Activated CD4-positive, alpha-beta T cell treated with anti-CD3 and anti-CD28 coated beads for 36 hours (primary cell): ENCODE results near the gene MYBPC2. TPM values are rescaled to one million over a fixed set of nuclear protein-coding genes. Genes with fewer than 3 reads are reported as not detected.
"Not testable (repeated sequence)": the region's sequence is repeated elsewhere in the genome, so short reads cannot be mapped to it uniquely, and the experiment has no call there.

Source experiments
- ATAC-seq: fragments of 200-7000 bp; cut with Tn5 transposase; one replicate; pipeline ENCODE4 v1.10.0; 2021; ENCODE audit warnings: mild to moderate bottlenecking, moderate library complexity
- CTCF ChIA-PET: fragments of 350-600 bp; sonication (Branson Sonifier 250); formaldehyde crosslinking; loops from one replicate; lab custom pipeline; 2021; ENCODE audit warnings: antibody characterized with exemption; lab: Charles Lee
- POLR2A ChIA-PET: fragments of 350-600 bp; sonication (Branson Sonifier 250); formaldehyde crosslinking; loops from one replicate; lab custom pipeline; 2021; ENCODE audit warnings: antibody characterized with exemption, inconsistent platforms; lab: Charles Lee
- DNase-seq: peaks from one replicate; pipeline ENCODE4 v3.0.0-alpha.2; 2020
- H3K27ac Mint-ChIP-seq: one replicate; pipeline ENCODE4 v1.8.0; 2021; ENCODE audit warnings: mixed read lengths
- H3K27me3 Mint-ChIP-seq: one replicate; pipeline ENCODE4 v1.8.0; 2021; ENCODE audit warnings: mixed read lengths
- H3K36me3 Mint-ChIP-seq: one replicate; pipeline ENCODE4 v1.8.0; 2021; ENCODE audit warnings: low read depth, mixed read lengths
- H3K4me1 Mint-ChIP-seq: one replicate; pipeline ENCODE4 v1.8.0; 2021; ENCODE audit warnings: mixed read lengths
- H3K4me3 Mint-ChIP-seq: one replicate; pipeline ENCODE4 v1.8.0; 2021; ENCODE audit warnings: mild to moderate bottlenecking, moderate library complexity, mixed read lengths
- H3K9me3 Mint-ChIP-seq: one replicate; pipeline ENCODE4 v1.8.0; 2021; ENCODE audit warnings: low read depth, mixed read lengths
- intact Hi-C, 2 experiments: fragments of 100-400 bp; cut with DNase I in 1 of 2; cut with micrococcal nuclease in 1 of 2; formaldehyde crosslinking; loops; one replicate each; pipeline versions ENCODE4 v1.14.2 to v1.15.1; 2022 to 2024; cut with DNase I, micrococcal nuclease
- total RNA-seq, 2 experiments: library from RNA; stranded (reverse); gene quantifications; one replicate each; pipeline ENCODE4 v1.2.3, GENCODE V29; 2021

Gene MYBPC2
- total RNA-seq = under 1 TPM; 0.14 to 0.30 TPM

DNA sequence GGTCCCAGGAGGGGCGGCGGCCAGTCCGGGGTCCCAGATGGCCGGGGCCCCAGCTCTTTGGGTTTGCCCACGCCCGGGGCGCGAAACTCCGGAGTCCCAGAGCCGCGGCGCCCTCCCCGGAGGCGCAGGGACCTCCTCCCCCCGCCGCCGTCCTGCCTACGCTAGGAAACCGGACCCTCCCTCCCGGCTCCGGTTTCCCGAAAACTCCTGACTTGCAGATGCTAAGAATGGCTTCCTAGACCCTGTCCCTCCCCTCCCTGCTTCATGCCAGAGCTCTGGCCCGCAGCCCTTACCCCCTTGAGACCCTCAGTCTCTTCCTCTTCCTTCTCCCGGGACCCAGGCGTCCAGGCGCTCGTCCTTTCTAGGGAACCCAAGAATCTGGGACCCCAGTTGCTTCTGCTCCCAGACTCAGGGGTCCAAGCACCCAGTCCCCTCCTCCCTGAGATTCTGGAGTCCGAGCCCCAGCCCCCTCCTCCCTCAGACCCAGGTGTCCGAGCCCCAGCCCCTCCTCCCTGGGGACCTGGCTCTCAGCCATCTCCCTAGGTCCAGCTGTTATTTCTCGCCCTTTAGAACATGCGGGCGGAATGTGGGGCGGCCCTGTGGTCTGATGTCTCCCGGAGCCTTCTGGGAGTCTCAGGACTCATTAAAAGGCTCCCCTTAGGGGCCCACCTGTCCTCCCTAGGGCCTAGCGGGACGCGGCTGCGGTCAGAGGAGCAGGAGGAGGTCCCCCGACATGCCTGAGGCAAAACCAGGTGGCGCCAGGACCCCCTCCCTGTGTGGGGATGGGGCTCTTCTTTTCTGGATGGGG is at the start of gene MYBPC2:
Gene MYBPC2, plus strand, starts transcription at position 672 of the 808 bp plus-strand sequence. Its CDS starts 62 bp downstream, at position 734.
- intact Hi-C loops = no loop called here
- peak within 1 kb of the TSS; percentile 93 for H3K27ac Mint-ChIP-seq
- no peaks in the 10 kb centered on the region for H3K9me3 Mint-ChIP-seq
- ATAC-seq (no peak), DNase-seq (no peak)
- H3K4me1 Mint-ChIP-seq = peaks cover 15% of the 10 kb centered on the region
- POLR2A ChIA-PET = interaction anchor here (0.7 kb wide), 1 partner anchor 157 kb away, joined by 4 read pairs; no protein-coding TSS in a partner anchor
- peaks cover 6% of the 10 kb centered on the region for H3K27me3 Mint-ChIP-seq
- H3K4me3 Mint-ChIP-seq = peak within 1 kb of the TSS; percentile 72
- H3K36me3 Mint-ChIP-seq = no peaks in the 10 kb centered on the region
- CTCF ChIA-PET = no interaction called here

DNA sequence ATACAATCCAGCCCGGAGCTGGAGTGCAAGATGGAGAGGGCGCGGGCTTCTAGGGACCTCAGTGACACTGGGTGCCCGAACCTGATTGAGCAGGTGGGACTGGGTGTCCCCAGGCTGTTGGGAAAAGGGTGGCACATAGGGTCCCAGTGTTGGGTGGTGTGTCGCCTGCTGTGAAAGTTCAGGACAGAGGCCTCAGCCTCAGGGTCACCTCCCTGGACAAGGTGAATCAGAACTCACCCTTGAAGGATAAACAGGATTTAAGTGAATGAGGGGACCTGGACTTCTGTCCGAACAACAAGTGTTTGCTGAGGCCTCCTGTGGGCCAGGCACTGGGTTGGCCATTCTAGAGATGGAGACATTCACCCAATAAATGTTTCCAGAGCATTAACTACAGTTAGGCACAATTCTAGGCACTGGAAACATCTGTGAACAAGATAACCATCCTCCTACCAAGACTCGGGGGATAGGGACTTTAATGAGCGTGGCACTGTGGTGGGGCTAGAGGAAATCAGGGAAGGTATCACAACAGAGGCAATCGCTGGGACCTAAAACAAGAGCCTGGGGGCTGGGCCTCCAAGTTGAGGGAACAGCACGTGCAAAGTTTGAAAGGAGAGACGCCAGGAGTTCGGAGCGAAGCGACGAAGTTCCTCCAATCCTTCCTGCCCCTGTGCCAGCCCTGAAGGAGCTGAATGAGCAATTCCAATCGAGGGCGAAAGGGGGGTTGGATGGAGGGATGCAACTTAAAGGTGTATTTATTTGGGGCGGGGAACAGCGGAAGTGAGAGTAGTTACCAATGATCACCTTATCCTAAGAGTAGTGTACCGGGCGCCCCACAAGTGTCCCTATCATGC is 49.5 kb upstream of the MYBPC2 start:
- intact Hi-C loops = no loop called here
- Mint-ChIP-seq H3K4me3 (peak overlapping the region; percentile 99), H3K9me3 (no peaks in the 10 kb centered on the region), H3K27me3 (no peaks in the 10 kb centered on the region), H3K4me1 (peaks cover 27% of the 10 kb centered on the region), H3K27ac (peak overlapping the region; percentile 87), H3K36me3 (peaks cover 51% of the 10 kb centered on the region)
- POLR2A ChIA-PET = interaction anchor here (0.6 to 1.3 kb wide), 3 partner anchors 9 to 200 kb away, joined by 3 to 4 read pairs (median 3); no protein-coding TSS in a partner anchor
- CTCF ChIA-PET = interaction anchor here (1.0 to 1.2 kb wide), 2 partner anchors 25 to 26 kb away, joined by 3 to 4 read pairs; no protein-coding TSS in a partner anchor
- DNase-seq = no peak
- no peak for ATAC-seq

DNA sequence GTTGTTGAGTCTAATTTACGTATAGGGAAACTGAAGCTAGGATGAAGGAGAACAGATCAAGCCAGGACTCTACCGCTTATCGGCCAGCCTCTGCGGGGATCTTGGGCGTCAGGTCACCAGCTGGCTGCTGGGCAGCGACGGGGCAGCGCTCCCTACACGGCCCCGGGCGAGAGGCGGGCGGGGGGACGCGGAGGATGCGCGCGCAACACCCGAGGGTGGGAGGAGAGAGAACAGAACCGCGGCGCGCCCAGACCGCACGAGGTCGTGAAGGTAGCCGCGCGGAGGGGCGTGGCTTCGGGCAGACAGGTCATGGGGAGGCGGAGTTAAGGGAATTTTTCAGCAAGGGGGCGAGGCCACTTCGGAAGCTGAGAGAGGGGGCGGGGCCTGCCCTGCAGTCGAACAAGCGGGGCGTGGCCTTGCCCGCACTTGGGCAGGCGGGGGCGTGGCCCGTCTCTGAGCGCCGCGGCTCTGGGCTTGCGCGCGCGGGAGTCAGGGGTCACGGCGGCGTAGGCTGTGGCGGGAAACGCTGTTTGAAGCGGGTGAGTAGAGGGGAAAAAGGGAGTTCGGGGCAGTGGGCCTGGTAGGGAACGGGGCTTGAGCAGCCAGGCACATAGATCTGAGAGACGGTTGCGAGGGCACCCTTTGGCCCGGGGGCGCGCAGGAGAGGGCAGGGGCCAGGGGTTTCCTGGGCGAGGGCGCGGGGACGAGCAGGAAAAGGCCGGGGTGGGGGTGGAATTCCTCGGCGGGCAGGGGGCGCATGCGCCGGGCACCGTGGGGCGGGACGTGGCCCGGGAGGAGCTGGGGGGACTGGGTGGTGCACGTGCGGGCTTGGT is 48.6 kb upstream of the MYBPC2 start, which contains the start of gene POLD1:
Gene POLD1, plus strand, starts transcription at position 496 of the 833 bp plus-strand sequence. CDS start 14,505 bp downstream, outside the sequence.
- H3K4me1 Mint-ChIP-seq = peaks cover 27% of the 10 kb centered on the region
- CTCF ChIA-PET = interaction anchor here (0.6 to 1.2 kb wide), 6 partner anchors 15 to 1976 kb away, joined by 3 to 4 read pairs (median 3); no protein-coding TSS in a partner anchor
- peak within 1 kb of the TSS; percentile 93 for H3K27ac Mint-ChIP-seq
- POLR2A ChIA-PET = interaction anchor here (0.6 to 1.3 kb wide), 7 partner anchors 8 to 393 kb away, joined by 3 to 6 read pairs (median 3); partner anchors contain the start of genes JOSD2 and NR1H2
- ATAC-seq (peak; percentile 92), DNase-seq (peak; percentile 100)
- H3K27me3 Mint-ChIP-seq = no peaks in the 10 kb centered on the region
- no peaks in the 10 kb centered on the region for H3K9me3 Mint-ChIP-seq
- peak within 1 kb of the TSS; percentile 99 for H3K4me3 Mint-ChIP-seq
- peaks cover 47% of the 10 kb centered on the region for H3K36me3 Mint-ChIP-seq
- intact Hi-C loops = loop anchor here (1.0 to 2.0 kb wide), 14 partner anchors 8 to 743 kb away; partner anchors contain the start of genes JOSD2 (in 2 of the 2), NR1H2 (in 2 of the 2), CTU1 (in 1 of the 2) and EMC10 (in 1 of the 2)

DNA sequence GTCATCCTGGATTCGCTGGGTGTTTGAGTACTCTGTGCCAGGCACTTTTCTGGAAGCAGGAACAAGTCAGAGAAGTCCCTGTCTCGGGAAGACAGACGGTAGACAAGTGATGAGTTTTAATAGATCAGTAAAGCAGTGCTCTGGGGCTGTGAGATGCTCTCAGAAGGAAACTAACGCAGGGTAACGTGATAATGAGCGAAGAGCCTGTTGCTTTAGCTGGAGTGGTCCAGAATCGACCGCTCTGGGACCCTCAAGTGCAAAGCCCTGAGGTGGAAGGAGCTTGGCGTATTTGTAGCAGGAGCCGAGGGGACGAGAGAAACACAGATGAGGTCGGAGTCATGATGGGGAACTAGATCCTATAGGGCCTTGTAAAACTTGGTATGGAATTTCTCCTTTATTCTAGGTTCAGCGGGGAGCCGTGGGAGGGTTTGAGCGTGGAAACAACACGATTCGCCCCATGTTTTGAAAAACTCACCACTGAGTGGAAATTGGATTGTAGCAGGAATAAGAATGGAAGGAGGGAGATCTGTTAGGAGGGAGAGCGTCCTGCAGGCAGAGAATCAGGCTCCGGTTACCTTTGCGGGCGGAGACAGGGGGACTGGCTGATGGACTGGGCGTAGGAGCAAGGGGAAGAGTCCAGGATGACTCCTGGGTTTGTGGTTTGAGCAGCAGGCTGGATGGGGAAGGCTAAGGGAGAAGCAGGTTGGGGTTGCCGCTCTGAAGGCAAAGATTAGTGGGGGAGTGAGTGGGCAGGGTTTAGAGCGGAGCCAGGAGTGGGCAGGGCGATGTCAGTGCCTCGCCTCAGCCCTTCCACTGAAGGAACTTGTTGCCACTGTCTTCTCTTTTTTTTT is 47.8 kb upstream of the MYBPC2 start:
- Mint-ChIP-seq H3K36me3 (peaks cover 38% of the 10 kb centered on the region), H3K9me3 (no peaks in the 10 kb centered on the region), H3K27me3 (no peaks in the 10 kb centered on the region), H3K27ac (peak overlapping the region; percentile 93), H3K4me3 (peak overlapping the region; percentile 99), H3K4me1 (peaks cover 27% of the 10 kb centered on the region)
- no peak for DNase-seq
- intact Hi-C loops = loop anchor here (1.0 to 2.0 kb wide), 14 partner anchors 9 to 744 kb away; partner anchors contain the start of genes JOSD2 (in 2 of the 2), NR1H2 (in 2 of the 2), CTU1 (in 1 of the 2) and EMC10 (in 1 of the 2)
- ChIA-PET POLR2A (interaction anchor here (0.5 to 1.3 kb wide), 7 partner anchors 9 to 392 kb away, joined by 3 to 6 read pairs (median 3); partner anchors contain the start of genes JOSD2 and NR1H2), CTCF (interaction anchor here (0.6 to 1.2 kb wide), 6 partner anchors 16 to 1977 kb away, joined by 3 to 4 read pairs (median 3); no protein-coding TSS in a partner anchor)
- ATAC-seq = no peak

DNA sequence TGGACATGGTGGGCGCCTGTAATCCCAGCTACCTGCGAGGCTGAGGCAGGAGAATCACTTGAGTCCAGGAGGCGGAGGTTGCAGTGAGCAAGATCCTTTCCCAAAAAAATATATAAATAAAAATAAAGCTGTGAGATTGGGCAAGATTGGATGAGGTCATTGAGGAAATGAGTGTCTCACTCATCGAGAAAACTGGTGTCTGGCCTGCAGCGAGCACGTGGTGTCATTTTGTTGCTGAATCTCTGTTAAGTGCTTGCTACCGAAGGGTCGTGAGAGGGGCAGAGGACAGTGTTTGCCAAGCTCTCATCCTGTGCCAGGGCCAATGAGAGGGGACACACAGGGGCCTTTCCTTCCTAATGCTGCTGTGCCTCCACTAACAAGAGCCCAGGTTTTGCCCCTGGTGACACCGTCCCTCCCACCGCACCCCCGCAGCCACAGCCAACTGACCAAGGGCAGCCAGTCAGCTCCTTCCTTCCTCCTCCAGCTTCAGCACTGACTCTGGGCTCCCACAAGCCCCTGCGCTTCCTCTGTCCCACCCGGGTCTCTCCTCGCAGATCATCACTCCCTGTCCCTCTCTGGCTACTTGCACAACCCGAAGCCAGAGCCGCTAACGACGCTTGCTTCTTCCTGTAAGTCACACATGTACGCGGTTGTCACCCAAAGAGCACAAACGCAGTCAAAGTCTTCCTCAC is 45.4 kb upstream of the MYBPC2 start:
- H3K36me3 Mint-ChIP-seq = peaks cover 38% of the 10 kb centered on the region
- H3K9me3 Mint-ChIP-seq = no peaks in the 10 kb centered on the region
- H3K4me1 Mint-ChIP-seq = peaks cover 27% of the 10 kb centered on the region
- no peak overlapping the region for H3K27ac Mint-ChIP-seq
- CTCF ChIA-PET = interaction anchor here (0.8 to 1.0 kb wide), 2 partner anchors 34 to 251 kb away, joined by 3 read pairs; no protein-coding TSS in a partner anchor
- no peak for DNase-seq
- ATAC-seq = no peak
- H3K4me3 Mint-ChIP-seq = no peak overlapping the region
- intact Hi-C loops = no loop called here
- H3K27me3 Mint-ChIP-seq = no peaks in the 10 kb centered on the region
- POLR2A ChIA-PET = interaction anchor here (0.5 kb wide), 1 partner anchor 392 kb away, joined by 5 read pairs; no protein-coding TSS in a partner anchor

DNA sequence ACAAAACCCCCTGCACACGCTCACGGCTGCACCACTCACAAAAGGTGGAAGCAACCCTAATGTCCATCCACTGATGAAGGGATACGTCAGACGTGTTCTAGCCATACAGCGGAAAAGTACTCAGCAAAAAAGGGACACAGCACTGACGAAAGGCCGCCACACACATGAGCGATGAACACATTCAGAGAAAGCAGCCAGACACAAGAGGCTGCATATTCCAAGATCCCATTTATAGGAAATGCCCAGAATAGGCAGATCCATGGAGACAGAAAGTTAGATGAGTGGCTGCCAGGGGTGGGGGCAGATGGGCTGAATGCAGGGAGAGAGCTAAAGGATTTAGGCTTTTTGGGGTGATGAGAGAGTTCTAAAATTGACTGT is 44.8 kb upstream of the MYBPC2 start:
- H3K27me3 Mint-ChIP-seq = no peaks in the 10 kb centered on the region
- H3K4me3 Mint-ChIP-seq = no peak overlapping the region
- H3K9me3 Mint-ChIP-seq = no peaks in the 10 kb centered on the region
- CTCF ChIA-PET = no interaction called here
- POLR2A ChIA-PET = interaction anchor here (0.5 to 0.7 kb wide), 2 partner anchors 13 to 391 kb away, joined by 3 to 5 read pairs; no protein-coding TSS in a partner anchor
- no peak overlapping the region for H3K27ac Mint-ChIP-seq
- intact Hi-C loops = no loop called here
- H3K4me1 Mint-ChIP-seq = peaks cover 27% of the 10 kb centered on the region
- DNase-seq (no peak), ATAC-seq (no peak)
- peaks cover 42% of the 10 kb centered on the region for H3K36me3 Mint-ChIP-seq

DNA sequence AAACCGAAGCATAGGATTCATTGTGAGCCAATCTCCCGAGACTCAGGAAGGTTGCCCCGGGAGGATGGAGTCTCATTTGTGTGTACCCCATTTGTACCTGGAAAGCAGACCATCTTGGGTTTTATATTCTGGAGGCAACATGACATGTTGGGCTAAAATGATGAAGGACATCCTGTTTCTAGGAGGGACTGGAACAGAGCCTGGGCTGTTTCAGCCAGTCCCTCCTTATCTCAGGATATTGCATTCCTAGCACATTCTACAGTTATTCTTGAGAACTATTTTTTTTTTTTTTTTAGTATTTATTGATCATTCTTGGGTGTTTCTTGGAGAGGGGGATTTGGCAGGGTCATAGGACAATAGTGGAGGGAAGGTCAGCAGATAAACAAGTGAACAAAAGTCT is 42.4 kb upstream of the MYBPC2 start:
- ATAC-seq, CTCF ChIA-PET, intact Hi-C loops, H3K9me3 Mint-ChIP-seq, H3K27me3 Mint-ChIP-seq, H3K27ac Mint-ChIP-seq, DNase-seq, H3K4me3 Mint-ChIP-seq, H3K4me1 Mint-ChIP-seq, POLR2A ChIA-PET: not testable (repeated sequence)
- H3K36me3 Mint-ChIP-seq = peaks cover 44% of the 10 kb centered on the region

DNA sequence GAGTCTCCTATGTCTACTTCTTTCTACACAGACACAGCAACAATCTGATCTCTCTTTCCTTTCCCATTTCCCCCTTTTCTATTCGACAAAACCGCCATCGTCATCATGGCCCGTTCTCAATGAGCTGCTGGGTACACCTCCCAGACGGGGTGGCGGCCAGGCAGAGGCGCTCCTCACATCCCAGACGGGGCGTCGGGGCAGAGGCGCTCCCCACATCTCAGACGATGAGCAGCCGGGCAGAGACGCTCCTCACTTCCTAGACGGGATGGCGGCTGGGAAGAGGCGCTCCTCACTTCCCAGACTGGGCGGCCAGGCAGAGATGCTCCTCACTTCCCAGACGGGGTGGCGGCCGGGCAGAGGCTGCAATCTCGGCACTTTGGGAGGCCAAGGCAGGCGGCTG is 41.7 kb upstream of the MYBPC2 start:
- CTCF ChIA-PET, intact Hi-C loops, H3K9me3 Mint-ChIP-seq, POLR2A ChIA-PET, H3K4me1 Mint-ChIP-seq, DNase-seq, H3K27ac Mint-ChIP-seq, ATAC-seq, H3K27me3 Mint-ChIP-seq, H3K4me3 Mint-ChIP-seq: not testable (repeated sequence)
- H3K36me3 Mint-ChIP-seq = peaks cover 44% of the 10 kb centered on the region

DNA sequence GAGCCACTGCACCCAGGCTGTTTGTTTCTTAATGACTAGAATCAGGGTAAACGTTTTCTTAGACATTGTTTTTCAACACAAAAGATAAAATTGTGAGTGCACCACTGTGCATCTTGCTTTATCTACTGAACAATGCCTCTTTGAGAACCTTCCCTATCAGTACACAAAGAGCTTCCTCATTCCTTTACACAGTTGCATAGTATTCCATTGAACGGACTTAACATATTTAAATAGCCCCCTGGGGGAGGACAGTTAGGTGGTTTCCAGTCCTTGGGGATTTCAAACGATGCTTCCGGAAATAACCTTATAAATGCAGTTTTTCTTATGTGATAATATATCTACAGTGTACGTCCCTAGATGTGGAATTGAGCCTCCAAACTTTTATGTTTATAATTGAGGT is 39.9 kb upstream of the MYBPC2 start:
- peaks cover 2% of the 10 kb centered on the region for H3K4me1 Mint-ChIP-seq
- intact Hi-C loops = no loop called here
- H3K27ac Mint-ChIP-seq = no peak overlapping the region
- H3K36me3 Mint-ChIP-seq = peaks cover 36% of the 10 kb centered on the region
- H3K4me3 Mint-ChIP-seq = no peak overlapping the region
- ChIA-PET CTCF (no interaction called here), POLR2A (no interaction called here)
- no peaks in the 10 kb centered on the region for H3K9me3 Mint-ChIP-seq
- no peaks in the 10 kb centered on the region for H3K27me3 Mint-ChIP-seq
- DNase-seq (no peak), ATAC-seq (no peak)
